ENCODE measurements around the gene LDLRAD1. TPM values are rescaled to one million over a fixed set of nuclear protein-coding genes. Genes with fewer than 3 reads are reported as not detected.

LDLRAD1 gene
- total and polyA plus RNA-seq, 2 experiments from 2014 or later = not detected

- no peak for ATAC-seq
Observed at GRCh38 chr1:53967409-53968124, 50.4 kb downstream of the LDLRAD1 start.

More at GRCh38 chr1:53967409-53968124, 50.4 kb downstream of the LDLRAD1 start:
- Mint-ChIP-seq H3K4me3 (no peak overlapping the region), H3K27me3 (ENCODE audit: insufficient read depth, low read depth, poor library complexity) (peaks cover 6% of the 10 kb centered on the region), H3K9me3 (no peaks in the 10 kb centered on the region), H3K36me3 (ENCODE audit: low read depth) (peaks cover 45% of the 10 kb centered on the region), H3K4me1 (peaks cover 9% of the 10 kb centered on the region), H3K27ac (no peak overlapping the region)
- Histone ChIP-seq H3K4me3 (no peak overlapping the region), H3K27me3 (ENCODE audit: insufficient read depth) (no peaks in the 10 kb centered on the region), H3F3A (replicated peaks; ENCODE audit: low read depth) (no peaks in the 10 kb centered on the region), H3K4me2 (no peak overlapping the region), H3K27ac (ENCODE audit: low read depth) (no peak overlapping the region), H3K9me2 (ENCODE audit: insufficient read depth) (no peaks in the 10 kb centered on the region), H3K79me2 (replicated peaks; ENCODE audit: insufficient read depth) (no peaks in the 10 kb centered on the region), H3K4me1 (ENCODE audit: insufficient read depth) (no peaks in the 10 kb centered on the region), H4K20me1 (replicated peaks; ENCODE audit: insufficient read depth) (peaks cover 10% of the 10 kb centered on the region), H2AFZ (no peak overlapping the region), H3K36me3 (ENCODE audit: insufficient read depth) (peaks cover 37% of the 10 kb centered on the region)
- no peak for TF ChIP-seq JUNB (IDR thresholded peaks at IDR 0.05; ENCODE audit: unreplicated experiment)
- TF ChIP-seq EZH2phosphoT487 (IDR thresholded peaks at IDR 0.05; ENCODE audit: unreplicated experiment) = no peak
- no peak for TF ChIP-seq NANOG (IDR thresholded peaks at IDR 0.05; ENCODE audit: borderline replicate concordance)
- no peak for TF ChIP-seq CTCF (conservative IDR thresholded peaks at IDR 0.05; ENCODE audit: low read depth in 2 of 2)
- no peak for TF ChIP-seq ZNF462 (CRISPR knock-in tag; IDR thresholded peaks at IDR 0.05)
- no peak for TF ChIP-seq STAT1 (IDR thresholded peaks at IDR 0.05; ENCODE audit: unreplicated experiment)
- no peak for TF ChIP-seq ZNF114 (CRISPR knock-in tag; IDR thresholded peaks at IDR 0.05)
- DNase-seq (ENCODE audit: low spot score) = no peak
